Forelimb muscle (tissue), 1 donor: ENCODE data around the gene WWC1. TPM values are rescaled to one million over a fixed set of nuclear protein-coding genes. Genes with fewer than 3 reads are reported as not detected.
"Not testable (repeated sequence)": the region's sequence is repeated elsewhere in the genome, so short reads cannot be mapped to it uniquely, and the experiment has no call there.

ENCODE experiments used
- DNase-seq: peaks from one replicate; pipeline ENCODE4 v3.0.0-alpha.2; 2013; ENCODE audit warnings: low read depth
- polyA plus RNA-seq: library from polyadenylated mRNA; unstranded; fragments of 120-200 nt; gene quantifications from one replicate; pipeline ENCODE4 v1.2.1, GENCODE V29; 2013; ENCODE audit not compliant: insufficient read length

The WWC1 gene
- polyA plus RNA-seq, 1 donor: 0.35 TPM

DNA sequence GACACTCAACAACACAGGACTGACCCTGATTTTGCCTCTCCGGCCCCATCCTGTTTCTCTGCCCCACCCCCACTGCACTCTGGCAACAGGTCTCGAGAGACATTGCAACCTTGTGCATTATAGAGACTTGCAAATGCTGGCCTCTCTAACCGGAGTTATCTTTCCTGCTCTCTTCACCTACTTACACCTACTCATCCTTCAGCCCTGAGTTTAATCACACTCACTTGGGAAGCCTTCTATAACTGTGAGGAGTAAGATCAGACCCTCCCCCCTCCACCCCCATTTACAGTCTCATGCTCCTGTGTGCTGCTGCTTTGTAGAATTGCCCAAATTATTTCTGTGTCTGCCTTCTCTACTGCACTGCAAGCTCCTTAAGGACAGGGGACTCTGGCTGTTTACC is 42.8 kb downstream of the WWC1 start:
- DNase-seq: no peak

DNA sequence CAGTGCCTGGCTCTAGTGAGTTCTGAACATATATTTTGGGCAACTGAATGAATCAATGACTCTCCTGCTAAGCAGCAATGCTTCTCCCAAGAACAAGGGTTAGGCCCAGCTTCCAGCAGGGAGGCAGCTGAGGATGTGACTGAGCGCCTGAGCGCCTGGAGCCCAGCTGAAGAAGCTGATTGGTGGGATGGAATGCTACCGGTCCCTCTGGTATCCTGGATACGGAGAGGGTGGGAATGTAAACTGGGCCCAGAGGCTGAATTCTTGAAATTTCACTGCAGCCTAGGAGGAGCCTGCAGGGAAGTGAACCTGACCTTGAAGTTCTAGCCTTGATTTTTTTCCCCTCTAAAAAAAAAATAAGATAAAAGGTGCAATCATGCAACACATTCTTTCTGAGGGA is 43.2 kb downstream of the WWC1 start:
- no peak for DNase-seq

DNA sequence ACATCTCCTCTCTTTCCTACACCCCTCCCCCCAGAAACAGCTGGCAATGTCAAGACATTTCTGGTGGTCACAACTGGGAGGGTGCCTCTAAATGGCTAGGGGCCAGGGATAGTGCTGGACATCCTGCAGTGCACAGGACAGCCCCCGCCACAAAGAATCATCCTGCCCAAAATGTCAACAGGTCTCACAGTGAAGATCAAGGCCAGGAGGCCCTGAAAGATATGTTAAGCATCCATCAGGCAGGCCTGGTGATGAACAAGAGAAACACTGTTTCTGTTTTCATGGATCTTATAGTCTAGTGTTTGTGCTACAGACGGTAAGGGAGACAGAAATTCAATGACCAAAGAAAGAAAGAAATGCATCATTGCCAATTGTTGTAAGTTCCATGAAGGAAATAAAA is 45.9 kb downstream of the WWC1 start:
- no peak for DNase-seq

DNA sequence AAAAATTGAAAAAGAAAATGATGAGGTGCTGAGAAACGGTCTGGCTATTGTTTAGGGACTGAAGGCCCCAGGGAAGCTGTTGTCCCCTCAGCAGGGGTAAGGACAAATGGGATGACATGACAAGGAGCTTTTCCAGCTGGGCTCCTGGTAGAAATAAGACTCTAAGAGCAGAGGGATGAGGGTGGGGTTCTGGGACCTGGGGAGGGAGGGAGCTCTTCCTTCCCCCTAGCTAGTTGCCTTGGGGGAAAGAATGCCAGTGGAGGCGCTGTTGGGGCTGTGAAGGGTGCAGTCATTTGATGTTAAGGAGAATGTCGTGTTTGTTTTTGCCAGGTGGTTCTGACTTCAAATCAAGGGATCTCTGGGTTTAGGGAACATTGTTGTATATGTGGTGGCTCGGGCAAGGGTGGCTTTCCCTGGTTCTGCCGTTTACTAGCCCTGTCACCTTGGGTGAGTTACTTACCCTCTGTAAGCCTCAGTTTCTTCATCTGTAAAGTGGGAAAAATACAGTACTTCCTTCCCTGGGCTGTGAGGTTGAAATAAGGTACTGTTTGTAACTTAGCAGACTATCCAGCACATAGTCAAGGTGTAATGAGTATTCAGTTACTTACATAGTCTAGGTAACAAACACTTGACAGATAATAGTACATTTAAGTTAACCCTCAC is 47.8 kb downstream of the WWC1 start:
- DNase-seq: no peak

DNA sequence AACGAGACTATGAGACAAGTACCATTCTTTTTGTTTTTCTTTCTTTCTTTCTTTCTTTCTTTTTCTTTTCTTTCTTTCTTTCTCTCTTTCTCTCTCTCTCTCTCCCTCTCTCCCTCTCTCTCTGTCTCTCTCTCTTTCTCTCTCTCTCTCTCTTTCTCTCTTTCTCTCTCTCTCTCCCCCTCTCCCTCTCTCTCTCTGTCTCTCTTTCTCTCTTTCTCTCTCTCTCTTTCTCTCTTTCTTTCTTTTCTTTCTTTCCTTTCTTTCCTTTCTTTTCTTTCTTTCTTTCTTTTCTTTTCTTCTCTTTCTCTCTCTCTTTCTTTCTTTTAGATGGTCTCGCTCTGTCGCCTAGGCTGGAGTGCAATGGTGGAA is 48.3 kb downstream of the WWC1 start:
- not testable (repeated sequence) for DNase-seq

DNA sequence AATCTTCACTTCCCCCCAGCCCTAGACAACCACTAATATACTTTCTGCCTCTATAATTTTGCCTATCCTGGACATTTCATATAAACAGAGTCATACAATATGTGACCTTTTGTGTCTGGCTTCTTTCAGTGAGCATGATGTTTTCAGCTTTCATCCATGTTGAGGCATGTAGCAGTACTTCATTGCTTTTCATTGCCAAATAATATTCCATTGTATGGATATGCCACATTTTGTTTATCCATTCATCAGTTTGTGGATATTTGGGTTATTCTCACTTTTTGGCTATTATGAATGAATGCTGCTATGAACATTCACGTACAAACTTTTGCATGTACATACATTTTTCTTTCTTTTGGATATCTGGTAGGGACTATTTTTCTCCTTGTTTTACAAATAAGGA is 49.0 kb downstream of the WWC1 start:
- no peak for DNase-seq

GRCh38 chr5:168341178-168341577 is 49.7 kb downstream of the WWC1 start:
- DNase-seq: no peak

GRCh38 chr5:168342151-168342825 is 50.8 kb downstream of the WWC1 start:
- no peak for DNase-seq

- DNase-seq: no peak
Measured at GRCh38 chr5:168342985-168343384, 51.5 kb downstream of the WWC1 start.

GRCh38 chr5:168346417-168346816 is 55.0 kb downstream of the WWC1 start:
- no peak for DNase-seq

DNA sequence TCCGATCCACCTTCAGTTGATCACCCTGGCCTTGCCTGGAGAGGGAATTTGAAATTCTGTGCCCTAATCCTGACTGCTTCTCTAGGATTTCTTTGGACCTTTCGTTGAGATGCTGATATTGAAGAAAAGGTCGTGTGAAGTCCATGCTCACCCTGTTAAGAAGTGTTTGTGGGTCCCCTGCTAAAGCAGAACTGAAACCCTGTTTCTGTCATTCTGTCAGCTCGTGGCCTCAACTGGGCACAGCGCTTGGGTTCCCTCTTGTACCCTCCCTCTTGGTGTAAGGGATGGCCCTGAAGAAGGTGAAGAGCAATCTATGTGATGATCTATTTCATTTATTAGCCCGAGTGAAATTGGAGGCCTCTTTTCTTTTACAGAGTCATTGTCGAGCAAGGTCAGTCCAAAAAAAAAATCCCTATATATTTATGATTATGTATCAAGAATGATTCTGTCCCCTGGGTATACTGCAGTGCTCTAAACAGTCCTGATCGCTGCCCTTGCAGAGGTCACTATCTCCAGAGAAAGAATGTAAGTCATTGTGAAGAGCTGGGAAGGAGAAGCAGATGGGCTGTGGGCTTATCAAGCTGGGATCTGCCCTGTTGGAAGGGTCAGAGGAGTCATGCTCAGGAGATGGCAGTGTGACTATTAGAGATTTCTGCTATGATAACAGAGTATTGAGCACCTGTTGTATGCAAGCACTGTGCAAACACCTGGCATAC is 56.1 kb downstream of the WWC1 start:
- no peak for DNase-seq

GRCh38 chr5:168348084-168348414 is 56.6 kb downstream of the WWC1 start:
- no peak for DNase-seq

DNA sequence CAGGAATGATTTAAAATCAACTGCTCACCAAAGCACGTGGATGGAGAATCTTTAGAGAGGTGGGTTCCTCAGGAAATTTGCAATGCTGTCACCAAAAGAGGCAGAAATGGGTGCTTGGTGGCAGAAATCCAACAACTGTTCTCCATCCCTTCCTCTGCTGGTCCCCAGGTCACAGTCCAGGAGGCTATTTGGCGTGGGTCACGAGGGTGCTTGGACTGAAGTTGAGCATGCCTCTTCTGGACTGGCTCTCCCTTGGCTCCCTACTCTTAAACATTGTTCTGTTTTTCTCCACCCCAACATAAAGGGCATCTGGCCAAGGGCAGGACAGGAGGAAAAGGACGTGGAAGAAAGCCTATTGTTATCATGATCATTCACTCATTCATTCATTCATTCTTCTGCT is 58.9 kb downstream of the WWC1 start:
- no peak for DNase-seq

DNA sequence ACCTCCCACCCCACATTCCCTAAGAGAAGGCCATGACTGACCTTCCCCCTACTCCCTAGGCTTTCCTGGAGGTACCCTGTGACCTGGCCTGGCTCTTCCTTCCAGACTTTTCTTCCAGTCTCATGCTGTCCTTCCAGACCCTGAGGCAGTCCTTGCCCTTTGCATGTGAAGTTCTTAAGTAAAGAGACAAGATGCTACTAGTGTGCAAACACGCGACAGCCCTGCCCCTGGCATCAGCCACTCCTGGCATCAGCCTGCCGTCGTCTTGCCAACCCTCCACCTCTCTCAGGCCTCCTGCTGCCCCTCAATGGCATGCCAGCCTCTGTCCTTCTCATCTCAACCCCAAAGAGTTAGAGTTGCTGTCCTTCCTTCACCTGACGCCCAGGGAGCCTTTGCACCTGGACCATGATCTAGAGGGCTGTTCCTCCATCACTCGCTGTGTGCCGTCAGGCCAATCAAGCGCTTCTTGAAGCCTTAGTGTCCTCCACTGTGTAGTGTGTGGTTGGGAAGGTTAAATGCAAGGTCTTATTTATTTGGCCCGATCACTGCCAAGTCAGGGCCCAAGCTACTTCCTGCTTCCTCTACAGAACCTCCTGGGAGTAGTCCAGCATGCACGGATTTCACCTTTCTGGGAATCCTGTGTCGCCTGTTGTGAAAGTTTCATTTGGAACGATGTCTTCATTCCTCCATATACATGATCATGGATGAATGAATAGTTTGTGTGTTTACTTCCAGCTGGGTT is 61.9 kb downstream of the WWC1 start:
- no peak for DNase-seq

GRCh38 chr5:168354397-168354796 is 63.0 kb downstream of the WWC1 start:
- DNase-seq: no peak

DNA sequence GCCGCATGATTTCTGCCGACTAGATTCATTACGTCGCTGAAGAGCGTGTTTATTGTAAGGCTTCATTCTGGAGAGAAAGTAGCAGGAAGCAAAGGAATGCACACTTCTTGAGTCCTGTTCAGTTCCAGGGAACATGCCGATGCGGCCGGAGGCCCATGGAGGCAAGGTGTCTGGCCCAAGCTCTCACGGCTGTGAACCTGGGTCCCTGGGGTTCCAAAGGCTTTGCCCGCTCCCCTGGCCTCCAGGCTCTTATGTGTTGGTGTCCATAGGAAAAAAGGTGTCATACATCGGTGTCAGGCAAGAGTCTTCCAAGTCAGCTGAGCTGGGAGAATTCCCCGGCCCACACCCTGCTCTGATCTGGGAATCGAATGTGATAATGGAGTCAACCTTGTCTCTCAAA is 64.7 kb downstream of the WWC1 start:
- DNase-seq: no peak

GRCh38 chr5:168356592-168356991 is 65.1 kb downstream of the WWC1 start:
- DNase-seq: no peak

DNA sequence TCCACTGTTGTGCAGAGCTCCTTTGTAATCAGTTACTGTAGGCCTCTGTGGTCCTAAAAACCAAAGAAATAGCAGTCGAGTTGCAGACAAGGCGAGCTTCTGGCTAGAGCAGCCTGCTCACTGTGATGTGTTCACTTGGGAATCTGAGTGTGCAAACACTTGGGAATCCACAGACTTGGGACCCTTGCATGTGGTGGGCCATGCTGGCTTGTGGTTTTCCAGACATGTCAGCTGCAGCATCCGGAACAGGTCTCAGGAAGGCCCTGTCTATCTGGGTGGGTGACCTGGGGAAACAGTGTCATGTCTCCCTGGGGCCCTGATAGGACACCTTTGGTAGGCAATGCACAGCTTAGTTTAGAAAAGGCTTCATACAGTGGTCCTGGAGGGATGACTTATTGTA is 66.4 kb downstream of the WWC1 start:
- DNase-seq: no peak

- no peak for DNase-seq
Measured at GRCh38 chr5:168359820-168360460, 68.5 kb downstream of the WWC1 start.

DNA sequence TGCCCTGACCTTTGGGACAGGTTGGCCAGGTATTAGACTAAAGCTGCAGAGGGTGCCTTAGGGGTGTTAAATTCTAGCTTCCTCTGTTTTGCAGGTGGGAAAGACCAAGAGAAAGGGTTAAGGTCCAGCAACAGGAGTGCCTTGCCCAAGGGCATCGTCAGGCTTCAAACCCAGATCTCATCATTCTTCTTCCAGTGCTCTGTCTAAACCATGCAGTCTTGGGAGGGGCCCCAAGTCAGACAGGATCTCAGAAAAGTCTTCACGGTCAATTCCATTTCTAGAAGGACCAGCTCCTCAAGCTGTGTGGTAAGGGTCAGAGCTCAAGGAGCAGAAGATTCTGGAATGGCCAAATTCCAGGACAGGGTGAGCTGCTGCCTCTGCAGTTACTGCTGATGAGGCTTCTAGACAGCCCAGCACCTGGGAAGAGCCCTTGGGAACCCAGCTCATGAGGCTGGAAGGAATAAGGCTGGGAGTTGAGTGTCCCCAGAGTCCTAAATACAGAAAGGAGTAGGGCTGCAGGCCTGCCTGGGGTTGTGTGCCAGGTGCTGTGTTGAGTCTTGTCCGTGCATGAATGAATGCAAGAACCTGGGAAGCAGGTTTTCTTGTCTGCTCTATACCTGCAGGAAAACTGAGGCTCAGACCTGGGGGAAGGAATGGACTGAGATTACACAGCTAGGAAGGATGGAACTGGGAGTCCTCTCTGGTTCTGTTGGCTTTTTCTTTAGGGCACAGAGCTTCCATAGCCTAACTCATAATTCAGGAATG is 69.3 kb downstream of the WWC1 start:
- DNase-seq: no peak
